Hepatocyte (in vitro differentiated cells): ENCODE results near the gene NDUFV1.

ENCODE experiments used
- CTCF ChIP-seq: fragments of 200-600 bp; sonication (generic); IDR thresholded peaks from 2 replicates; pipeline ENCODE4 v1.5.1; 2016; ENCODE audit warnings: antibody characterized with exemption, mild to moderate bottlenecking; ENCODE audit not compliant: poor library complexity
- EZH2phosphoT487 ChIP-seq: fragments of 200-600 bp; sonication (generic); IDR thresholded peaks from one replicate; pipeline ENCODE4 v1.6.1; 2018; ENCODE audit warnings: antibody characterized with exemption, mild to moderate bottlenecking, low read depth, moderate library complexity; ENCODE audit not compliant: unreplicated experiment, severe bottlenecking

DNA sequence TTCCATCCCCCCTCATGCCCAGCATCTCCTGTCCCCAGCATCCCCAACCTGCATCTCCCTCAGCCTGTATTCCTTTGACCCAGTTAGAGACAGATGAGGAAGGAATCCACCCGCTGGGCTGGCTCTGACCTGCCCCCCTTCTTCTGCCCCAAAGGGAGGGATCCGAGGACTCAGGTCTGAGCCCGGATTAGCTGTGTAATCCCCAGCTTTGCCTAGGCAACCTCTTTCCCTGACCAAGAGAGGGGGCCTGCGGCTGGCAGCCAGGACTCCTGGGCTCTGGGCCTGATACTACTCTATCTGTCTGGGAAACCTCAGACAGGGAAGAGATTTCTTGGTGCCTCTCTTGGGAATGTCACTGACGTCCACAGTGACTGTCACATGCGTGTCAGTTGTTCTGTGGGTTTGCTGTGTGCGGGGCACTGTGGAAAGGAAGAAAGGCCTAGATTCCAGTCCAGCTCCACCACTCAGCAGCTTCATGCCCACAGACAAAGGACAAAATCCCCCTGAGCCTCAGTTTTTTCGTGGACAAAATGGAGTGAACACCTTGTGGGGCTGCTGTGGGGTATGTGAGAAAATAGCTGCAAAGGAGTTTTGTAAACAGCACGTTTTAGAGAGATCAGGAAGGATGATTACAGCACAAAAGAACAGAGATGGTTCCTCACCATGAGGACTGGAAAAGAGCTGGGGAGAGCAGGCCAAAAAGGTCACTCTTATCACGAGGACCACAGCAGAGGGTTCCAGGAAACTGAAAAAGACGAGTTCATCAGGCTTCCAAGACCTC lies 1.3 kb upstream of the NDUFV1 start:
- no peak for TF ChIP-seq CTCF
- no peak for TF ChIP-seq EZH2phosphoT487
